HCT116 (cell line): Measurements from ENCODE around the gene RAB11A. TPM values are rescaled to one million over a fixed set of nuclear protein-coding genes. Genes with fewer than 3 reads are reported as not detected.

Experiments used
- ATAC-seq: fragments of 200-7000 bp; cut with Tn5 transposase; 2 replicates; pipeline ENCODE4 v1.9.1; 2020; ENCODE audit warnings: mild to moderate bottlenecking, moderate library complexity
- BruUV-seq: library from RNA; stranded (reverse); fragments of 400-500 nt; replicated peaks from 2 replicates; lab custom pipeline; 2021; lab: Mats Ljungman, UMichigan
- CTCF ChIA-PET: fragments of 300-600 bp; sonication (Branson Sonifier 250); formaldehyde crosslinking; loops from one replicate; lab custom pipeline; 2021; ENCODE audit warnings: antibody characterized with exemption; lab: Charles Lee
- POLR2A ChIA-PET: fragments of 300-600, 350-600 bp; sonication (Branson Sonifier 250); formaldehyde crosslinking; loops from one replicate; lab custom pipeline; 2021; ENCODE audit warnings: antibody characterized with exemption; lab: Charles Lee
- RAD21 ChIA-PET, 2 experiments: fragments of 300-600 bp; sonication (Branson Sonifier 250); formaldehyde crosslinking; loops; one replicate each; lab custom pipeline; 2023; ENCODE audit warnings: low total read pairs in 2 of 2; ENCODE audit not compliant: uncharacterized antibody in 2 of 2, unreplicated experiment in 2 of 2, low non-redundant PET in 1 of 2; lab: Charles Lee
- DNase-seq: peaks from one replicate; pipeline ENCODE4 v3.0.0-alpha.2; 2010; ENCODE audit warnings: low read depth, low spot score
- H2AFZ ChIP-seq: fragments of 200-600 bp; shearing (Covaris generic), sonication (generic); 2 replicates; pipeline ENCODE4 v1.6.1; 2017; ENCODE audit warnings: low read depth, mixed run types, mixed read lengths, antibody characterized with exemption, low read length; ENCODE audit not compliant: poor library complexity, severe bottlenecking
- H3K27ac ChIP-seq: 2 replicates; pipeline ENCODE4 v1.5.1; 2012; ENCODE audit warnings: low read depth, low read length
- H3K27me3 ChIP-seq: fragments of 200-600 bp; sonication (generic); 2 replicates; pipeline ENCODE4 v1.6.1; 2016; ENCODE audit warnings: mixed run types, low read length, mixed read lengths; ENCODE audit not compliant: insufficient read depth
- H3K36me3 ChIP-seq, 2 experiments: fragments of 200-500 bp in 1 of 2; fragments of 200-600 bp in 1 of 2; sonication (Bioruptor generic) in 1 of 2; sonication (generic) in 1 of 2; 2 replicates each; pipeline versions ENCODE4 v1.5.1 to v1.6.1; 2014 to 2016; ENCODE audit warnings: low read length in 2 of 2, inconsistent platforms in 1 of 2, mixed read lengths in 1 of 2, mixed run types in 1 of 2; ENCODE audit not compliant: insufficient read depth in 2 of 2, control insufficient read depth in 1 of 2
- H3K4me1 ChIP-seq, 2 experiments: fragments of 200-600 bp in 1 of 2; sonication (generic) in 1 of 2; 2 replicates each; pipeline versions ENCODE4 v1.5.1 to v1.6.1; 2012 to 2017; ENCODE audit warnings: low read length in 2 of 2, inconsistent platforms in 1 of 2, mild to moderate bottlenecking in 1 of 2, mixed read lengths in 1 of 2, mixed run types in 1 of 2, moderate library complexity in 1 of 2; ENCODE audit not compliant: insufficient read depth in 2 of 2, control insufficient read depth in 1 of 2
- H3K4me2 ChIP-seq: fragments of 200-600 bp; sonication (generic); 2 replicates; pipeline ENCODE4 v1.6.1; 2017; ENCODE audit warnings: mixed run types, low read length, mixed read lengths
- H3K4me3 ChIP-seq, 2 experiments: fragments of 200-600 bp in 1 of 2; sonication (generic) in 1 of 2; replicated peaks in 1 of 2; 2 replicates each; pipeline ENCODE4 v1.5.1; 2011 to 2016; ENCODE audit warnings: low read length in 2 of 2, control low read depth in 1 of 2, low read depth in 1 of 2, mild to moderate bottlenecking in 1 of 2, mixed read lengths in 1 of 2, mixed run types in 1 of 2
- H3K79me2 ChIP-seq: fragments of 200-600 bp; sonication (generic); 2 replicates; pipeline ENCODE4 v1.6.1; 2017; ENCODE audit warnings: mild to moderate bottlenecking, mixed run types, low read length, moderate library complexity, mixed read lengths; ENCODE audit not compliant: insufficient read depth
- H3K9ac ChIP-seq: fragments of 200-600 bp; sonication (generic); 2 replicates; pipeline ENCODE4 v1.6.1; 2016; ENCODE audit warnings: low read length, mixed read lengths
- H3K9me2 ChIP-seq: fragments of 200-600 bp; sonication (generic), shearing (Covaris generic); 2 replicates; pipeline ENCODE4 v1.6.1; 2017; ENCODE audit warnings: mixed run types, mild to moderate bottlenecking, moderate library complexity; ENCODE audit not compliant: insufficient read depth
- H3K9me3 ChIP-seq, 2 experiments: fragments of 200-500 bp in 1 of 2; fragments of 200-600 bp in 1 of 2; sonication (Bioruptor generic) in 1 of 2; sonication (generic) in 1 of 2; 2 replicates each; pipeline ENCODE4 v1.6.1; 2014 to 2017; ENCODE audit warnings: low read length in 2 of 2, mixed read lengths in 2 of 2, inconsistent platforms in 1 of 2, low read depth in 1 of 2, mild to moderate bottlenecking in 1 of 2, mixed run types in 1 of 2, moderate library complexity in 1 of 2; ENCODE audit not compliant: control insufficient read depth in 1 of 2, insufficient read depth in 1 of 2
- H4K20me1 ChIP-seq: fragments of 200-600 bp; sonication (generic), shearing (Covaris generic); 2 replicates; pipeline ENCODE4 v1.6.1; 2017; ENCODE audit warnings: mixed run types, mild to moderate bottlenecking, moderate library complexity; ENCODE audit not compliant: insufficient read depth
- ELF1 ChIP-seq: IDR thresholded peaks from 2 replicates; pipeline ENCODE4 v1.6.1; 2012; ENCODE audit warnings: low read depth, borderline replicate concordance
- EZH2 ChIP-seq: fragments of 200-600 bp; sonication (generic); IDR thresholded peaks from 2 replicates; pipeline ENCODE4 v1.6.1; 2017; ENCODE audit warnings: antibody characterized with exemption, mixed run types
- FOSL1 ChIP-seq: IDR thresholded peaks from 2 replicates; pipeline ENCODE4 v1.6.1; 2012; ENCODE audit warnings: low read depth
- POLR2AphosphoS5 ChIP-seq: IDR thresholded peaks from 2 replicates; pipeline ENCODE4 v1.6.1; 2011; ENCODE audit warnings: mild to moderate bottlenecking, low read depth, low read length, moderate library complexity
- RAD21 ChIP-seq: IDR thresholded peaks from 2 replicates; pipeline ENCODE4 v1.6.1; 2012; ENCODE audit warnings: low read depth, mild to moderate bottlenecking
- SIN3A ChIP-seq: IDR thresholded peaks from 2 replicates; pipeline ENCODE4 v1.6.1; 2012; ENCODE audit warnings: low read depth
- SP1 ChIP-seq: IDR thresholded peaks from 2 replicates; pipeline ENCODE4 v1.6.1; 2012; ENCODE audit warnings: low read depth
- SRF ChIP-seq: IDR thresholded peaks from 2 replicates; pipeline ENCODE4 v1.6.1; 2012; ENCODE audit warnings: low read depth
- TCF7L2 ChIP-seq: IDR thresholded peaks from 2 replicates; pipeline ENCODE4 v1.7.0; 2011; ENCODE audit warnings: borderline replicate concordance, inconsistent platforms; ENCODE audit not compliant: insufficient read depth, insufficient read length; ENCODE audit errors: extremely low read depth
- ZNF274 ChIP-seq: fragments of 200-500 bp; sonication (Bioruptor generic); IDR thresholded peaks from 2 replicates; pipeline ENCODE4 v1.6.1; 2014; ENCODE audit warnings: mild to moderate bottlenecking, low read depth, low read length, inconsistent platforms
- intact Hi-C: fragments of 100-400 bp; cut with micrococcal nuclease; formaldehyde crosslinking; loops from 2 replicates; pipeline ENCODE4 v1.10.0; 2022
- total RNA-seq: library from RNA; stranded (reverse); gene quantifications from one replicate; pipeline ENCODE4 v1.2.1, GENCODE V29; 2021; ENCODE audit not compliant: unreplicated experiment
- TF ChIP-seq, protein P1 (sequence below): IDR thresholded peaks from 2 replicates; pipeline ENCODE4 v1.6.1; 2011; ENCODE audit warnings: mild to moderate bottlenecking, low read length, moderate library complexity; ENCODE audit not compliant: insufficient replicate concordance; ENCODE audit errors: extremely low read depth
- TF ChIP-seq, protein P2 (sequence below): IDR thresholded peaks from 2 replicates; pipeline ENCODE4 v1.6.1; 2012

Gene RAB11A
- total RNA-seq, 1 experiment from 2014 or later, result 234 TPM

DNA sequence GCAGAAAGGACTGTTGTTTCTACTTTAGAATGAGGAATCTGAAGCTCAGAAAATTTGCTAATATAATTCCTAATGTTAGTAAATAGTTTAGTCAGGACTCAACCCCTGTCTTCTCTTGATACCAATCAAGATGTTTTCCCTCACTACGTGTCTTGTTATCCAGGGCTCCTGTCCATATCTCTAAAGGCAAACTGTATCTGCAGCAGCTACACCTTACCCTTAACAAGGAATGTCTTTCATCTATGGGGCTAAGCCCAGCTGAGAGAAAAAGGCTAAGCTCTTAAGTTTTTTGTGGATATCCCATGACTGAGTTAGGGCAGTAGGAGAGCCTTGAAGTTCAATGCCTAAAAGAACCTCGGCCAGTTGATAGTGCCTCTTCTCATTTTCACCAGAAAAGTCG, 32.5 kb downstream of the RAB11A start:
- Histone ChIP-seq H3K4me2 (peak overlapping the region; percentile 56), H2AFZ (no peak overlapping the region), H4K20me1 (no peaks in the 10 kb centered on the region), H3K27ac (peak overlapping the region; percentile 26), H3K9me2 (no peaks in the 10 kb centered on the region), H3K36me3 (peaks cover 19 to 24% of the 10 kb centered on the region in 2 experiments), H3K9me3 (no peaks in the 10 kb centered on the region), H3K27me3 (no peaks in the 10 kb centered on the region), H3K4me1 (peaks cover 21 to 46% of the 10 kb centered on the region in 2 experiments), H3K4me3 (no peak overlapping the region), H3K79me2 (no peaks in the 10 kb centered on the region; the same call in 1 of the 2 replicates), H3K9ac (no peak overlapping the region)
- ATAC-seq (peak; percentile 27; the same call in 1 of the 2 replicates), DNase-seq (no peak)
- ChIA-PET RAD21 (interaction anchor here in 1 of 2 experiments (1.0 kb wide), 1 partner anchor 31 kb away, joined by 3 read pairs; no protein-coding TSS in a partner anchor), CTCF (interaction anchor here (1.3 kb wide), 1 partner anchor 306 kb away, joined by 4 read pairs; no protein-coding TSS in a partner anchor), POLR2A (no interaction called here)
- intact Hi-C loops, result loop anchor here (5.0 kb wide), 1 partner anchor 290 kb away; the partner anchor contains the start of gene INTS14
- BruUV-seq, result no TSS peak
- TF ChIP-seq RAD21, result no peak
- TF ChIP-seq POLR2AphosphoS5, result no peak
- TF ChIP-seq TCF7L2, result no peak
- TF ChIP-seq SP1, result no peak
- no peak for TF ChIP-seq ZNF274
- no peak for TF ChIP-seq EZH2
- TF ChIP-seq, protein P1, sequence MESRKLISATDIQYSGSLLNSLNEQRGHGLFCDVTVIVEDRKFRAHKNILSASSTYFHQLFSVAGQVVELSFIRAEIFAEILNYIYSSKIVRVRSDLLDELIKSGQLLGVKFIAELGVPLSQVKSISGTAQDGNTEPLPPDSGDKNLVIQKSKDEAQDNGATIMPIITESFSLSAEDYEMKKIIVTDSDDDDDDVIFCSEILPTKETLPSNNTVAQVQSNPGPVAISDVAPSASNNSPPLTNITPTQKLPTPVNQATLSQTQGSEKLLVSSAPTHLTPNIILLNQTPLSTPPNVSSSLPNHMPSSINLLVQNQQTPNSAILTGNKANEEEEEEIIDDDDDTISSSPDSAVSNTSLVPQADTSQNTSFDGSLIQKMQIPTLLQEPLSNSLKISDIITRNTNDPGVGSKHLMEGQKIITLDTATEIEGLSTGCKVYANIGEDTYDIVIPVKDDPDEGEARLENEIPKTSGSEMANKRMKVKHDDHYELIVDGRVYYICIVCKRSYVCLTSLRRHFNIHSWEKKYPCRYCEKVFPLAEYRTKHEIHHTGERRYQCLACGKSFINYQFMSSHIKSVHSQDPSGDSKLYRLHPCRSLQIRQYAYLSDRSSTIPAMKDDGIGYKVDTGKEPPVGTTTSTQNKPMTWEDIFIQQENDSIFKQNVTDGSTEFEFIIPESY, result no peak
- TF ChIP-seq SRF, result no peak
- TF ChIP-seq ELF1, result no peak
- TF ChIP-seq FOSL1, result no peak
- TF ChIP-seq SIN3A, result no peak
- TF ChIP-seq, protein P2, sequence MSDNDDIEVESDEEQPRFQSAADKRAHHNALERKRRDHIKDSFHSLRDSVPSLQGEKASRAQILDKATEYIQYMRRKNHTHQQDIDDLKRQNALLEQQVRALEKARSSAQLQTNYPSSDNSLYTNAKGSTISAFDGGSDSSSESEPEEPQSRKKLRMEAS, result no peak
